Tibial nerve (tissue), 4 donors: ENCODE measurements around the gene ACADSB. TPM values are rescaled to one million over a fixed set of nuclear protein-coding genes. Genes with fewer than 3 reads are reported as not detected.

Experiments
- DNase-seq, 2 donors: peaks; one replicate each; pipeline ENCODE4 v3.0.0-alpha.2; 2019; ENCODE audit warnings: low spot score in 2 of 2
- H3K27ac ChIP-seq, 4 donors: fragments of 200-600 bp; sonication (generic) in 3 of 4; one replicate each; pipeline ENCODE4 v1.5.1; 2017 to 2019; ENCODE audit warnings: mild to moderate bottlenecking in 1 of 4
- H3K27me3 ChIP-seq, 2 donors: fragments of 200-600 bp; sonication (generic) in 1 of 2; one replicate each; pipeline versions ENCODE4 v1.5.1 to v1.6.0; 2017 to 2019
- H3K36me3 ChIP-seq, 3 donors: fragments of 200-600 bp; sonication (generic); one replicate each; pipeline ENCODE4 v1.5.1; 2018 to 2019
- H3K4me1 ChIP-seq, 4 donors: fragments of 200-600 bp; sonication (generic) in 3 of 4; one replicate each; pipeline ENCODE4 v1.5.1; 2017 to 2019
- H3K4me3 ChIP-seq, 4 donors: fragments of 200-600 bp; sonication (generic) in 3 of 4; one replicate each; pipeline ENCODE4 v1.5.1; 2017 to 2019; ENCODE audit warnings: mild to moderate bottlenecking in 1 of 4, moderate library complexity in 1 of 4
- H3K9me3 ChIP-seq, 4 donors: fragments of 200-600 bp; sonication (generic) in 3 of 4; one replicate each; pipeline ENCODE4 v1.5.1; 2017 to 2019
- EP300 ChIP-seq, 2 donors: sonication (generic); formaldehyde crosslinking; IDR thresholded peaks; one replicate each; pipeline ENCODE4 v1.6.1; 2017; ENCODE audit warnings: antibody characterized with exemption in 2 of 2, mild to moderate bottlenecking in 1 of 2
- POLR2A ChIP-seq, 2 donors: fragments of 450-650 bp; IDR thresholded peaks; one replicate each; pipeline ENCODE4 v1.6.1; 2017; ENCODE audit warnings: antibody characterized with exemption in 2 of 2, mild to moderate bottlenecking in 2 of 2, moderate library complexity in 2 of 2
- WGBS, 2 donors: methylation state at CpG; one replicate each; pipeline ENCODE4 v1.1.5; 2018; 5-methylcytosine and 5-hydroxymethylcytosine counted together
- total RNA-seq, 4 donors: library from RNA; depleted of rRNA; stranded (reverse); fragments of >200 nt; gene quantifications; one replicate each; pipeline ENCODE4 v1.1.0, GENCODE V29; 2016
- TF ChIP-seq, protein P1 (sequence below), 5 experiments: fragments of 200-600 bp in 3 of 5; fragments of 450-650 bp in 2 of 5; sonication (generic) in 3 of 5; IDR thresholded peaks; one replicate each; pipeline ENCODE4 v1.5.1; 2016 to 2019; ENCODE audit warnings: antibody characterized with exemption in 5 of 5, mild to moderate bottlenecking in 3 of 5, moderate library complexity in 2 of 5

ACADSB gene
- total RNA-seq, 4 donors from 2014 or later, result 17.4 to 26.8 (median 24.7) TPM

DNA sequence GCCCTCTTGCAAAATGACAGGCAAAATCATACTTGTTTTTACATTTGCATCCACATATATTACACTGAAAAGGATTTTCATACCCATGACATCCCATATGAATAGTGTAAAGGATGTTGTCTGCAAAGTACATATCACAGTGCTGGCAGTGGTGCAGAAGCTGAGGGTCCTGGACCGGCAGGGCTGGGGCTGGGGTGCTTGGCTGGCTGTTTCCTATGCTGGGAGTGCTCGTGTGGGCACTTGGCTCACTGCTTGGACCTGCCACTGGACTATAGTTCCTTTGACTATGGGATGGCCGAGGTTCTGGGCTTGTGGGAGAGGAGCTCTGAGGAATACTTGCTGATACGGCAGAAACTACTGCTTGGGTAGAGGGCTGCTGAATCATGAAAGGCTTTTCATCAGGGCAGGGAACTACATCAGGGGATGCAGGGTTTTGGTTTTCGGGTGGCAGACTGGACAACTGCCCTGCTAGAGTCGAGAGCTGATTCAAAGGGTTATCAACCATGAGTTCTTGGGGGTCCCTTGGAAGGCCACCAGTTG is 14.9 kb upstream of the ACADSB start:
- no peaks in the 10 kb centered on the region for H3K9me3 ChIP-seq
- no peaks in the 10 kb centered on the region for H3K27me3 ChIP-seq
- H3K4me3 ChIP-seq, result no peak overlapping the region
- H3K27ac ChIP-seq, result no peak overlapping the region
- H3K36me3 ChIP-seq, result peaks cover 0 to 49% (median 7%) of the 10 kb centered on the region in 3 donors
- H3K4me1 ChIP-seq, result peaks cover 0 to 26% (median 4%) of the 10 kb centered on the region in 4 donors
- TF ChIP-seq, protein P1, sequence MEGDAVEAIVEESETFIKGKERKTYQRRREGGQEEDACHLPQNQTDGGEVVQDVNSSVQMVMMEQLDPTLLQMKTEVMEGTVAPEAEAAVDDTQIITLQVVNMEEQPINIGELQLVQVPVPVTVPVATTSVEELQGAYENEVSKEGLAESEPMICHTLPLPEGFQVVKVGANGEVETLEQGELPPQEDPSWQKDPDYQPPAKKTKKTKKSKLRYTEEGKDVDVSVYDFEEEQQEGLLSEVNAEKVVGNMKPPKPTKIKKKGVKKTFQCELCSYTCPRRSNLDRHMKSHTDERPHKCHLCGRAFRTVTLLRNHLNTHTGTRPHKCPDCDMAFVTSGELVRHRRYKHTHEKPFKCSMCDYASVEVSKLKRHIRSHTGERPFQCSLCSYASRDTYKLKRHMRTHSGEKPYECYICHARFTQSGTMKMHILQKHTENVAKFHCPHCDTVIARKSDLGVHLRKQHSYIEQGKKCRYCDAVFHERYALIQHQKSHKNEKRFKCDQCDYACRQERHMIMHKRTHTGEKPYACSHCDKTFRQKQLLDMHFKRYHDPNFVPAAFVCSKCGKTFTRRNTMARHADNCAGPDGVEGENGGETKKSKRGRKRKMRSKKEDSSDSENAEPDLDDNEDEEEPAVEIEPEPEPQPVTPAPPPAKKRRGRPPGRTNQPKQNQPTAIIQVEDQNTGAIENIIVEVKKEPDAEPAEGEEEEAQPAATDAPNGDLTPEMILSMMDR (IDR thresholded peaks at IDR 0.05), result no peak
- TF ChIP-seq EP300 (IDR thresholded peaks at IDR 0.05), result no peak
- no peak for TF ChIP-seq POLR2A (IDR thresholded peaks at IDR 0.05)
- WGBS, 2 donors, result 87 to 89% methylated on average over 6 of the region's 6 CpGs
- DNase-seq, result no peak

DNA sequence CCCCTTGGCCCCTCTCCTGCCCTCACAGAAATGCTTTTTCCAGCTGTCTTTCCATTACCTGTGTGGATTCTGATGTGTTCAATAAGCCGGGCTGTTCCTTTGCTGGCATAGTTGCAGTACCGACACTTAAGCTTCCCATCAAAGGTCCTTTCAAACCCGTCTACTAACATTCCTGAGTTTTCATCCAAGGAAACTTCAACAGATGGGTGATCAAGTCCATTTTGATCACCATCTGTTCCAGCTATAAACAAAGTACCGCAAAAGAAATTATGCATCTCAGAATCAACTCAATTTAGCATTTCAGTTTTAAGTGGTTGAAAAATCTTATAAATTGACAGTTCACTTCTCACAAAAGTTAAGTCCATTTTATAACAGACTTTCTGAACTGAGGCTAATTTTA is 12.9 kb upstream of the ACADSB start:
- Histone ChIP-seq H3K4me1 (peaks cover 0 to 40% (median 10%) of the 10 kb centered on the region in 4 donors), H3K27ac (no peak overlapping the region), H3K27me3 (no peaks in the 10 kb centered on the region), H3K9me3 (no peaks in the 10 kb centered on the region), H3K4me3 (no peak overlapping the region), H3K36me3 (peaks cover 0 to 49% (median 7%) of the 10 kb centered on the region in 3 donors)
- no peak for DNase-seq
- WGBS, 2 donors, result 93 to 94% methylated on average over 4 of the region's 4 CpGs
- no peak for TF ChIP-seq POLR2A (IDR thresholded peaks at IDR 0.05)
- TF ChIP-seq, protein P1 (IDR thresholded peaks at IDR 0.05), result no peak
- no peak for TF ChIP-seq EP300 (IDR thresholded peaks at IDR 0.05)

DNA sequence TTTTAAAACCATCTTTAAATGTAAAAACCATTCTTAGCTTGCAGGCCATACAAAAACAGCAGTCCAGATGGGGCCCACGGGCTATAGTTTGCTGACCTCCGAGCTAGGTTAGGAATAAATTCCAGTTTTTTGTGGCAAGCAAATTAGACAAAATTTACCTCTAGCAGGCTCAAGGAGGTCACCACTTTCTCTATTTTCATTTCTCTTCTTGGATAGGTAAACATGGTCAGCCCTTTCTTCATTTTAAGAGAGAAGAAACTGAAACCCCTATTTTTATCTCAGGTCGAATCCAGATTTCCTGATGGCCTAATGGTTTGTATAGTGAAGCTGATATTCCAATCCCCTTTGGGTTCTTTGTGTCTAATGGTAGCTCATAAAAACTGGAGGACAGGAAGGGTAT is 10.9 kb upstream of the ACADSB start:
- no peaks in the 10 kb centered on the region for H3K9me3 ChIP-seq
- H3K27ac ChIP-seq, result no peak overlapping the region
- peaks cover 0 to 49% (median 7%) of the 10 kb centered on the region in 3 donors for H3K36me3 ChIP-seq
- no peak overlapping the region for H3K4me3 ChIP-seq
- peaks cover 0 to 41% (median 8%) of the 10 kb centered on the region in 4 donors for H3K4me1 ChIP-seq
- DNase-seq, result no peak
- no peaks in the 10 kb centered on the region for H3K27me3 ChIP-seq
- 84 to 85% methylated on average over 3 of the region's 3 CpGs for WGBS, 2 donors
- TF ChIP-seq, protein P1 (IDR thresholded peaks at IDR 0.05), result no peak
- TF ChIP-seq EP300 (IDR thresholded peaks at IDR 0.05) (no peak), POLR2A (IDR thresholded peaks at IDR 0.05) (no peak)

DNA sequence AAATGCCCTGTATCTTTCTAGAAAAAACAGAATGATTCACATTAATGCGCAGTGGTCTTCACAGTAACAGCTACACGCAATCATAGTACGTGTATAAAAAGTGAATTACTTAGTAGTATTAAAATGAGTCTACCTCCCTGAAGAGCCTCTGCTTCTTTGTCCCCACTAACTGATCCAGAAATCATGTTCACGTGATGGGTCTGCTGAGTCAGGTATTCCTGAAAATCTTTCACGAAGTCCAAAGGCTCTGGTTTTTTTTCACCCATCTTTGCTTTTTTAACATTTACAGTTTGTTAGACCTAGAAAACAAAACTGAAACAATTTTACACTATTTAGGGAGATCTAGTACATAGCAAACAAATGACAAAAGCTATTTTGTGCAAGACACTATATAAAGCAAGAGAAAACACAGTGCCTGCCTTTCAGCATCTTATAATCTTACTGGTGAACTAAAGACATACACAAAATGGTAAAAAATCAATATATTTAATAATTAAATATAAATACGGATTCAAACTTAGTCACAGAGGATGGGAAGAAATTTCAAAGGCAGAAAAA is 10.4 kb upstream of the ACADSB start:
- Histone ChIP-seq H3K27me3 (no peaks in the 10 kb centered on the region), H3K27ac (no peak overlapping the region), H3K36me3 (peaks cover 0 to 49% (median 7%) of the 10 kb centered on the region in 3 donors), H3K4me3 (no peak overlapping the region), H3K4me1 (peaks cover 0 to 40% (median 7%) of the 10 kb centered on the region in 4 donors), H3K9me3 (no peaks in the 10 kb centered on the region)
- WGBS, 2 donors, result 82% methylated on average over 6 of the region's 6 CpGs
- TF ChIP-seq POLR2A (IDR thresholded peaks at IDR 0.05) (no peak), EP300 (IDR thresholded peaks at IDR 0.05) (no peak)
- DNase-seq, result no peak

DNA sequence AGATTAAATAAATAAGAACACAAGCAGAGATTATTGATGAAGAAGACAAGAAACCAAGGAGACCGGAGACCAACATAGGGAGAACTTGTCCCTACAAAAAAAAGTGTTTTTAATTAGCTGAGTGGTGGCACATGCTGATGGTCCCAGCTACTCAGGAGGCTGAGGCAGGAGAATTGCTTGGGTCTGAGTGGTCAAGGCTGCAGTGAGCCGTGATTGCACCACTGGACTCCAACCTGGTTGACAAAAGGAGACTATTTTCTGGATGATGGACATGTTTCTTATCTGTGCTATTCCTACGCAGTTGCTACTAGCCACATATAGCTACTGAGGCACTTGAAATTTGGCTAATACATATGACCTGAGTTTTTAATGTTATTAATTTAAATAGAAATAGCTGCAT is 9.9 kb upstream of the ACADSB start:
- Histone ChIP-seq H3K4me3 (no peak overlapping the region), H3K4me1 (peaks cover 0 to 44% (median 7%) of the 10 kb centered on the region in 4 donors), H3K36me3 (peaks cover 0 to 45% (median 3%) of the 10 kb centered on the region in 3 donors), H3K27me3 (no peaks in the 10 kb centered on the region), H3K27ac (no peak overlapping the region), H3K9me3 (no peaks in the 10 kb centered on the region)
- 97 to 99% methylated on average over 3 of the region's 3 CpGs for WGBS, 2 donors
- no peak for DNase-seq
- TF ChIP-seq, protein P1 (IDR thresholded peaks at IDR 0.05), result no peak
- TF ChIP-seq EP300 (IDR thresholded peaks at IDR 0.05) (no peak), POLR2A (IDR thresholded peaks at IDR 0.05) (no peak)
